Measurements from ENCODE around the gene ALCAM.

Gene ALCAM

DNA sequence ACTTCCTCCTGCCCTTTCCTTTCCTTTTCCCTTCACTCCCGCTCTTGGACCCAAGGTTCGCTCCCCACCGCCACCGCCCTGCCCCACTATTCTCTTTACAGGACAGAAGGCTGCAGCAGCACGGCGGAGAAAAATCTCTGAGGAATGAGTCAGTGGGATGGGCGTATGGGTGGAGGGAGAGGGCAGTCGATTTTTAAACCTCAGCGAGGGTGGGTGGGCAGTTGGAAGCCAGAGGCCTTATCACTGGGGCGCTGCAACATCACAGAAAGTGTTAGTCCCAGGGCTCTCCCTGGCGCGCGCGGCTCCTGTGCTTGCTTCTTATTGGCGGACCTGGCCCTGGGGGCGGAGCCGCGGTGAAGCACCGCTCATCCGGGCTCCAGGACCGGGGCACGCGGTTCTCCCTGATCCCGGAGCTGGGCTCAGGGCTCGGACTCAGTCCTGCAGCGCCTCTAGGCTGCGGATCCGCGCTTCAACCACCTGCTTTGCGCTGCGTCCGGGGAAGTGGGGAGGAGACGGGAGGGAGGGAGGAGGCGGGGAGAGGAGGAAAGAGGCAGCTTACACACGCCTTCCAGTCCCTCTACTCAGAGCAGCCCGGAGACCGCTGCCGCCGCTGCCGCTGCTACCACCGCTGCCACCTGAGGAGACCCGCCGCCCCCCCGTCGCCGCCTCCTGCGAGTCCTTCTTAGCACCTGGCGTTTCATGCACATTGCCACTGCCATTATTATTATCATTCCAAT is at the start of gene ALCAM:
ALCAM (plus strand) TSS at position 584 of the 737 bp plus-strand sequence.
- peak; percentile 100 for DNase-seq

DNA sequence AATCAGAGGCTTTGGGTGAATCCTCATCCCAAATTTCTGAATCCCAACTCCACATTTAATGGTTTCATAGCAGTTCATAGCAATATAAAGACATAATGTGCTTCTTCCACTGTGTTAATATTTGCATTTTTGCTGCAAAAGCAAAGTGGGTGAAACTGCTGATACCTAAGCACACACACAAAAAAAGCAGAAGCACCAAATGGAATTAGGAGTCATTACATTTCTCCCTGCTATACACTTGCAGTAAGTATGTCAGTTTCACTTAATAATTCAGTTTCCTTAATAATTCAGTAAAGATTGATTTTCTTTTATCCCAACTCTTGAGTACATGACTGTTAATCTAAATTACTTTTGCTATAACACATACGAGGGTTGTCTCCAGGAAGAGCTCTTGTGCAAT is 48.9 kb upstream of the ALCAM start:
- no peak for DNase-seq

DNA sequence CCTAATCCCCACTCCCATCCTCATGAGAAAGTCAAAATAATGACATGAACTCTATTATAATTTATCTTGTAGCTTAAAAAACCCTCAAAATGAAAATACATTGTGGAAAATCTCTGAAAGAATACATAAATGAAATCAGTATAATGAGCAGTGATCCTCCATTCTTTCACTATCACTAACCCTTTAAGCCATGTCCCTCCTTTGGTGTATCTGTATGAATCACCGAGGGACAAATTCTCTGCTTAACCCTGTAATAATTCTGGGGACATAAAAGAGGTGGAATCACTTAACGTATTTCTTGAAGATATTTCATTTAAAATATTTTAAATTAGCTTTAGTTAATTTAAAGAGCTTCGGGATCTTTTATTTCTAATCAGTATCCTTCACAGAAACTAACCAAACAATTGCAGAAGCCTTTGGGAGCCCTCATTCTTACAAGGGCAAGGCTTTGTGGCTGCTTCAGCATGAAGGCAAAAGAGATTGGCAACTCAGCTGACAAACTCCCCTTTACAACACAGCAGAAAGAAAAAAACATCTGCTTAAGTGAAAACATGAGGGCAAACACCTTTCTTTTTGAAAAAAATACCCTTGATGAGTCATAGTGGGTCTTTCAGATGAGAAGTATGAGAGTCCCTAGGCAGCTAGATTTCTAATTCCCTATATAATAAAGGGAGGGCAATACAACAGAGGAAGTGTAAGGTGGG is 44.0 kb upstream of the ALCAM start:
- peak; percentile 8 for DNase-seq

DNA sequence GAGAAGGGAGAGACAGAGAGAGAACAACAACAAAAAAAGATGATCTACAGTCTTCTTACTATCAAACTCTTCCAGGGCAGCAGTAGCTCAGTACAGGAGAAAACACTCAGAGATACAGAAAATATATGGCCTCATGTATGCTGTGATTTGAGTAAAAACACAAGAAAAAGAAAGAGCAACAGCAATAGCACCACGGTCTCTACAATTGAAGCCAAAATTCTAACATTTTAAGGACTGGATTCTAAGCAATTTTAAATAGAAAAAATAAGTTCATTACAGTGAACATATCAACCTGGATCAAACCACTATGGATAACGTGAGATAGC is 43.5 kb upstream of the ALCAM start:
- no peak for DNase-seq

DNA sequence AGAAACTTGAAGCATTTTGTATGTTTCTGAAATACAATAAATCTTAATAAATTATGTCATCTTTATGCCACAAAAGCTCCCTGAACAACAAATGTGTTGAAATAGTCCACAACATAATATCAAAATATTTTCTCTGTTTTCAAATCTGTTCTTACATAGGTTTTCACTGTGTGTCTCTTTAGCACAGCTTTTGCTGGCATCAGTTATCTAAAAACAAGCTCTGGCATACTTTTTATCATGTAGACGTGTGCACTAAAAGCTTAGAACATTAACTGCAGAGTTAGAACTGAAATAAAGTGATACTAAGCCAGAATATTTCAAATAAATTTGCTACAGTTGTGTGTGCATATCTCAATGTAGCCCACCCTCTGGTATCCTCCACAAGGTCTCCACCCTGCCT is 41.8 kb upstream of the ALCAM start:
- DNase-seq = no peak

DNA sequence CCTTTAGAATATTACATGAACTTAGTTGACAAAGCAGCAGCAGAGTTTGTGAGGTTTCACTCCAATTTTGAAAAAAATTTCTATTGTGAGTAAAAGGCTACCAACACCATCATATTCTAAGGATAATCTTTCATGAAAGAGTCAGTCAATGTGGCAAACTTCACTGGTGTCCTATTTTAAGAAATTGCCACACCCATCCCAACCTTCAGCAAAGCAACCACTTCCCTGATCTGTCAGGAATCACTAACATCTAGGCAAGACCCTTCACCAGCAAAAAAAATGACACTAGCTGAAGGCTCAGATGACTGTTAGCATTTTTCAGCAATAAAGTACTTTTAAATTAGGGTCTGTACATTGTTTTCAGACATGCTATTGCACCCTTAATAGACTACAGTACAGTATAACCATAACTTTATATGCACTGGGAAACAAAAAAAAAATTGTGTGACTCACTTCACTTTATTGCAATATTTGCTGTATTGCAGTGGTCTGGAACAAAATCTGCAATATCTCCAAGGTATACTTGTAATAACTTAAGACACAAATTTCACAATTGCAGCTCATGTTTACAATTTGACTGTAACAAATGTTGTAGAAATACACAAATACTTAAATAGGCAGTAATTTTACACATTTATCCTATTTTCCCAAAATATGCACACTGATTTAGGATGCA is 38.9 kb upstream of the ALCAM start:
- DNase-seq = no peak

DNA sequence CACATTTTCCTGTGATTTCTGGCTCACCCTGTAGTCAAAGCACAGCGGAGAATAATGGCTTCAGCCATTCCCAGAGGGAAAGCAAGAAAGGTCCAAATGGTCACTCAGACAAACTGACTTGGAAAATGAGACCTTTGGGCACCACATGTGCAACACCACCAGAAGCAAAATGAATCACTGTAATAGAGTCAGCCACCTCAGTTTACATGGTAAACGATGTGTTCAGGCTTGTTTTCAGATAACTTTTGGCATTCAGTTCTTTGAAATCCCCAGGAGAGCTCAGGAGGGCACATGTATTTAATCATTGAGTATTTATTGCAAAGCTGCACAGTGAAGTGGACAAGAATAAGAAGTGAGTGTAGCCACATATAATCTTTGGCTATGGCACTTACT is 38.4 kb upstream of the ALCAM start:
- DNase-seq = no peak

DNA sequence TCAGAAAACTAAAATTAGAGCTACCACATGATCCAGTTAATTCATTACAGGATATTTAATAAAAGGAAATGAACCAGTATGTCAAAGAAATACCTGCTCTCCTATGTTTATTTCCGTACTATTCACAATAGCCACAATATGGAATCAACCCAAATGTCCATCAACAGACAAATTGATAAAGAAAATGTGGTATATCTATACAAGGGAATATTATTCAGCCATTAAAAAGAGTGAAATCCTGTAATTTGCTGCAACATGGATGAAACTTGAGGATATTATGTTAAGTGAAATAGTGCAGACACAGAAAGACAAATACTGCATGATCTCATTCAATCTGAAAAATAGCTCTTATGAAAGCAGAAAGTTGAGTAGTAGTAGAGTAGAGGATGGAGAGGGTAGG is 33.7 kb upstream of the ALCAM start:
- no peak for DNase-seq

DNA sequence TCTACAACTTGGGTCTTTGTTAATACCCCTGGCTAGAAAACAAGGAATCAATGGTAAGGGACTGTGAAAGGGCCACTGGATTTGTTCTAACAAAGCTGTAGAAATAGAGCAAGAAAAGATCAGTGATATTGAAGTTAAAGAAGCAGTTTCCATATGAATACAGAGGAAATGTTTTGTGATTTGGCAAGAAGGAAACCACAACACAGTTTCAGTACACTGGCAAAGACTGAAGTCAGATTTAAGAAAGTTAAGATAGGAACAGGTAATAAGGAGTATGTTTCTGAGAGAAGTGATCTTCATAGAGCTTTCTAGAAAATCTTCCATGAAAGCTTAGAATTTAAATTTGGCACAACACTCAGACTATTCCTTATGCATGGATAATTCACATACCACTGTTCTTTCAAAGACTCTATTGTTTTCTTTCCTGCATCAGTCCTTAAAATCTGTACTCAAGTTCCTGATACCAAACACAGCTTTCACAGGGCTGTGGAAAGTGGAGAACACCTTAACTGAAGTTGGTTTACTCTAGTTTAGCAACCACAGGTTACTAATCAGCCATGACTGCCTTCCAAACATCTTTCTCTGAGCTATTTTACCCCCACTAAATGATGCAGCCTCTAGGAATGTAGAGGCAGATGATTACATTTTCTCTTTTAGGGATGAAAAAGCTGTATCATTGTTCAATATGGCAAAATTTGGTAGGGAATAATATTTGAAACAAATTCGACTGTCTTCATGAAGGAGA is 32.4 kb upstream of the ALCAM start:
- peak; percentile 74 for DNase-seq

DNA sequence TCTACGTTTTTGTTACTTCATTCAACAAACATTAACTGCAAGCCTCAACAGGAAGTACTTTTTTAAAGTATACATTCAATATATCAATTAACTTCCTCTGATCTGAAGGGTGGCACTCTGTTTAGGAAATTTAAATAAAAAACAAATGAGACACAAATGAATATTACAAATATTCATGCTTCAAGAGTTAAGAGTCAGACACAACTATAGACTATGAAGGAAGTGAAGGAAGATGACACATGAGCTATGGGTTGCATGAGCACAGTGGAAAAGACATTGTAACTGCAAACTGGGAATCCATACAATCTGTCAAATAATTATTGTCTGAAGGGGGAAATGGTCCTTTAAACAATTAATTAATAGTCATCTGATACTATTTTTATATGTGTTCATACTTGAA is 26.8 kb upstream of the ALCAM start:
- no peak for DNase-seq

DNA sequence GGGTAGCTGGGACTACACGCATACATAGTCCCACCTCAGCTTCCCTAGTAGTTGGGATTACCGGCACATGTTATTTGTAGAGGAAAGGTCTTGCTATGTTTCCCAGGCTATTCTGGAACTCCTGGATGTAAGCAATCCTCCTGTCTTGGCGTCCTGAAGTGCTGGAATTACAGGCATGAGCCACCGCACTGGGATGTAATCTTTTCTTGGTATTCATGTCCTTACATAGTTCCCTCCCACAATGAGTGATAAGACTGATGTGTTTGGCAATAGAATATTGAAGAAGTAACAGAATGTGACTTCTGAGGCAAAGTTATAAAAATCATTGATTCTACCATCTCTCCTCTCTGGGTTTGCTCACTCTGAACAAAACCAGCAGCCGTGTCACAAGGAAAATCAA is 22.7 kb upstream of the ALCAM start:
- no peak for DNase-seq

DNA sequence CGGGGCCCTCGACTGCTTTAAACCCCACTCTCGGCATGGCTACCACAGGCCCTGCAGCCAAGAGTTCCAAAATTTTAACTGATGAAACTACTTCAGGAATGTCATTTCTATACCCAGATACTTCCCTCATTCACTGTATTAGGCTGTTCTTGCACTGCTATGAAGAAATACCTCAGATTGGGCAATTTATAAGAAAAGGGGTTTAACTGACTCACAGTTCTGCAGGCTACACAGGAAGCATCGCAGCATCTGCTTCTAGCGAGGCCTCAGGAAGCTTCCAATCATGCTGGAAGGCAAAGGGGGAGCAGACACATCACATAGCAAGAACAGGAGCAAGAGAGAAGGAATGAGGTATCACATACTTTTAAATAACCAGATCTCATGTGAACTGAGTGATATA is 21.6 kb upstream of the ALCAM start:
- DNase-seq = no peak

DNA sequence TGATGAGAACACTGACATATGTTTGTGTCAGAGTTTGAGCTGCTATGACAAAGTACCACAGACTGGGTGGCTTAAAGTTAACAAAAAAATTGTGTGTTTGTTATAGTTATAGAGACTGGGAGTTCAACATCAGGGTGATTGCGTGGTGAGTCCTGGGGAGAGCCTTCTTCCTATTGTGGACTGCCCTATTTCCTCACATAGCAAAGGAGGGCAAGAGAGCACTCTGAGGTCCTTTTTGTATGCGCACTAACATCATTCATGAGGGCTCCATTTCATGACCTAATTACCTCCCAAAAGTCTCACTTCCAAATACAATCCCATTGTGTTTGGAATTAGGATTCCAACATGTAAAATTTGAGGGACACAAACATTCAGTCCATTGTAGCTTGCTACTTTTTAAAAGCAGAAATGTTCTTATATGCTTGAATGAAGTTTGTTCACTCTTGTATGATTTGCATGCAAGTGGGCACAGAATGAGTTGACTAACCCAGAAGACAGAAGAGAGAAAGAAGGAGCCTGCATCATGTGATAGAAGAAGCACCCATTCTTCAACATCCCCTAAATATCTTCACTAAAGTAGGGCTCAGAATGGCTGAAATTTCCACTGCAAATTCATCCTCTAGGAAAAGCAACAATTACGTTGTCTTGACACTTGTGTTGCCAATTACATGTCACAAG is 18.9 kb upstream of the ALCAM start:
- DNase-seq = no peak

DNA sequence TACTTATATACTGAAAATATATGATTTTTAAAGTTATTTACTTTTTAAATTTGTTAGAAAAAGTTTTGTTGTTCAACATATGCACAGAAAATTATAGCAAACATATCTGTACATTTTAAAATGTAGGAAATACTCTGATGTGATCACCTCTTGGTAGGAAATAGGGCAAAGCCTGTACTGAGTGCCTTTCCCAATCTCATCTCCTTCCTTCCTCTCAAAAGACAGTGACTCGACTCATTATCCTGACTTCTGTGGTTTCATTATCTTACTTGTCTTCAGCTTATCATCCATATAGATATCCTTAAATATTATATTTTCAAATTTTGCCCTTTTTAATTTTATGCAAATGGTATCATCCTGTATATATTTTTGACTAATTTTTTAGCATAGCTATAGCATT is 18.4 kb upstream of the ALCAM start:
- DNase-seq = no peak

DNA sequence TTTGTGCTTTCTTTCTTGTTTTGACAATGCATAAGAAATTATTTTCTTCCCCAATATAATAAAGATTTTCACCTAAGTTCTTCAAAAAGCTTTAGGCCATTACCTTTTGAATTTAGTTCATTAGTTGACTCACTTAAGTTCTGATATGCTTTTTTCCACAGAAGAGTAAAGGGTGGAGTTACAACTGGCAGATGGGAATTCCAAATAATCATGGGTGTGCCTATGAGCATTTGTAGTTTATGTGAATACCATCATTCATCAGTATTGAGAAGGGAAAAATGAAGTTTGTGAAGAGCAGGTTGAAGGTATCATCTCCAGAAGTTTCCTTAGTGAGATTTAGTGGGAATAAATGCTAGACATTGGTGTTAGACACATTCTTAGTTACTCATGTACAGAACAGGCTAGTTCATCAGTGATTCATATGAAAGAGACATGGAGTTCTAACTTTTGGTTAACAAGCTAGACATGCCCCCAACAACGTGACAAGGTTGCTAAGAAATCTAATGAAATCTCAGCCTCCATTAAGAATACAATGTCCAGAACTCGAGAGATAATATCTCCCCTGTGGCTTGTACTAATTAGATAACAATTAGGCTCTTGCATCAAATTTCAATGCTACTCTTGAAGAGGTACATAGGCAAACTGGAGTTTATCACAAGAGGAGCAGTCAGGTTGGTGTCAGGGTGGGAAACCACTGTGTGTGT is 16.9 kb upstream of the ALCAM start:
- DNase-seq = peak; percentile 54

DNA sequence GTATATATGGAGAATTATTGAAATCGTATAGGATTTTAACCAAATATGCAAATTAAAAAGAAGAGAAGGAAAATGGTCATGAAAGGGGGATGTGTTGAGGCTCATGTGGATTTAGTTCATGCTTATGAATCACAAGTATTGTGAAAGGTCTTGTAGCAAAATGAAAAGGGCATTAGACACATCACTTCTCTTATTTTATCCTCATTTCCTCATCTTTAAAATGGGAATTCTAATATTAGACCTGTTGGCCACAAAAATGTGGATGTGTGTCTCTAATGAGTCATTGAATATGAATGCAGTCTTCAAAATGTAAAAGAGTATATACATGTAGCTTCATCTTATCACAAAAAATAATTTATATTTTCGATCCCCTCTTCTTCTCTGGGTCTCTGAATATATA is 14.9 kb upstream of the ALCAM start:
- peak; percentile 89 for DNase-seq

DNA sequence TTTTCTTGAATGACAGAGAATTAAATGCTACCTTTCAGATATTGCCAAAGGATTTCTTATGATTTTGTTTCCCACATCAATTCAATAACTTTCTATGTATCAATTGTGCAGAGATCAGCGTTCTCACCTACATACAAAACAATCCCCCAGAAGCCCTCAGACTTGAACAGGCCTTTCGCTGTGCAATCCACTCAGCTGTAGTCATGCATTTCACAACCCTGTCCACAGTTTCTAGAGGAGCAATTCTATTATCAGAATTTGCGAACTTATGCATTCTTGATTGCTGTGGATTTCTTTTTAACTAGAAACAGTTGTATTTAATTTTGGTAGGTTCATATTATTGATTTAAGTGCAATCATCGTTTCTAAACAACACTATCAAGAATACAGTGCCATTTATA is 13.7 kb upstream of the ALCAM start:
- DNase-seq = peak; percentile 44

DNA sequence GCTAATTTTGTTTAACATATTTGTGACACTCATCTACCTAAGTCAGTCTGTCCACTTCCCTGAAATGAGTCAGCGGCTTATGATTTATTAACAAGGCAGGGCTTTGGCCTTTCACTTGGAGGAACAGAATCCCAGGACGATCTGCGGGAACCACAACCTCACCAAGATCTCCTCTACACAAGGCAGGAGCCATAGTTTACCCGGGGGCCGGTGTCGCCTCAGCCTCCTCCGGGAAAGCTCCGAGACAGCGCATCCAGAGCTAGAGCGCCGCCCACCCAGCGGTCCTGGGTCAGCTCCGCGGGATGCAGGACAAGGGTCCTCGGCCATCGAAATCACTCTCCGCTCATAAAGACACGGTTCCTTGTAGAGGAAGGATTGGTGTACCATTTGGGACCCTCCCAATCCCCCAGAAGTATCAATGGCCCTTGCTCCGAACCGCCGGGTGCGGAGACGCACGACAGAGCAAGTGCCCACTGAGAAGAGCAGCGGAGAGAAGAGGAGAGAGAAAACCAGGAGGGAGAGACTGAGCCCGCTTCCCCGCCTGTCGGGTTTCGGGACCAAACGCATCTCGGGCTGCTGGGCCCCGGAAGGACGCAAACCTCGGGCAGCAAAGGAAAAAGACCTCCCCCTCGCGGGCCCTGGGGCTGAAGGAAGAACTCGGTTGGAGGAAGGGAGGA is 13.1 kb upstream of the ALCAM start:
- DNase-seq = peak; percentile 65

DNA sequence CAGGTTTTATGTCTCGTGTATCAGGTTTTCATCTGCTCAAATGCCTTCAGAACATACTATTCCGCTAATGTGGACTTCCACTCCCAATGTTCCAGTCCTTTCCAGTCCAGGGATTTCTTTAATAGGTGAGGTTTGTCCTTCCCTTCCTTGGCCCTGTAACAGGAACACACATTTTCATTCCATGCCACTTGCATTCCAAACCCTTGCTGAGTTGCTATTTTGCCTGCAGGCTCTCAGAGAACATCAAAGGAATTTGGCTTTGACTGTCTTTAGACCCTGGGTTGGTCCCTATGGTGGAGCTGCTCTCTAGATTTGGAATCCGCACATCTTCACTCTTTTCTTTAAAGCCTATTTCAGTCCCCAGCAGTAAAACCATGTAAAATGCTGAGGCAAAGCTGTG is 12.3 kb upstream of the ALCAM start:
- DNase-seq = peak; percentile 39

DNA sequence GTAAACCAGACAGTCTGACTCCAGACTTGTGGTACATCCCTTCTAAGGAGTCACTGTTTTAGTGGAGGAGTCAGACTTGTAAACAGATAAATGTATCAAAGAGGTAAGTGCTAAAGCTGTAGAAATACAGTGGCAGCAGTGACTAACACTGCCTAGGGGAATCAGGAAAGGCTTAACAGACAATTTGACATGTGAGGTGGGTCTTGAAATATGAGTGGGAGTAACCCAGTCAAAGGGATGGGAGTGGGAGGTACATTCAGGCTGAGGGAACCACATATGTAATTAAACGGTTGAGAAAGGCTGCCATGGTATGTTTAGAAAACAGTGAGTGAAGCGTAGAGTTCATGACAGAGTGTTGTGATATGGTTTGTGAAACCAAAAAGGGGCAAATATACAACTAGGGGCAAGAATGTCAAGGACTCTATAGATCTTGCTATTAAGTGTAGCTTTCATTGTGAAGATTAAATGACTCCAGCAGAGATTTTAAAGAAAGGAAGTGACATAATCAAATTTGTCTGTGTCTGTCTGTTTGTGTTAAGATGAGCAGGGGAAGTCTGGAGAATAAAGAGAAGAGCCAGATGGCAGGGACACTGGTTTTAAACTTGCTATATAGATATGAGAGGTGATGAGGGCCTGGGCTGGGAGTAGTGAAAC is 11.2 kb upstream of the ALCAM start:
- peak; percentile 72 for DNase-seq

DNA sequence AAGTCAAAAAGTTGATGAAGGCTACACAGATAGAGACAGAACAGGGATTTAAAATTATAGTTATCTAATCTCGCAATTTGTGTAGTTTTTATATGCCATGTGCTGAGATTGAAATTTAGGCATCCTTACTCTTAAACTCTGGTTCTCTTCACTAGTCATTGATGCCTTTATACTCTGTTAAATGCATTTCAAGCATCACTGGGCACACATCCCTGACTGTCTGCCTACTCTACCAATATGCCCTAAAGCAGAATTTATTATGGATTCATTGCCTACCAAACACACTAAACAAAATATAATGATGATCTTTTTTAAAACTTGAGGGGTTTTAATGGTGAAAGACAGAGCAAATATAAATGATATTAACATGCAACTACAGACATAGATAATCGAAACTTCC is 10.3 kb upstream of the ALCAM start:
- no peak for DNase-seq
